HEK293 (cell line): ENCODE data around the gene CELSR3.

Source experiments
- ZNF558 ChIP-seq: fragments of 450-650 bp; formaldehyde crosslinking; IDR thresholded peaks from 2 replicates; pipeline ENCODE4 v1.5.1; 2016; ENCODE audit warnings: missing biosample characterization, missing genetic modification characterization
- ZNF792 ChIP-seq: fragments of 450-650 bp; formaldehyde crosslinking; IDR thresholded peaks from 2 replicates; pipeline ENCODE4 v1.5.1; 2016; ENCODE audit warnings: missing biosample characterization, missing genetic modification characterization
- TF ChIP-seq, protein P1 (sequence below): fragments of 450-650 bp; formaldehyde crosslinking; IDR thresholded peaks from 2 replicates; pipeline ENCODE4 v1.5.1; 2016; ENCODE audit warnings: missing biosample characterization, missing genetic modification characterization

- TF ChIP-seq ZNF792 (tag by site-specific recombination) = no peak
- TF ChIP-seq ZNF558 = no peak
- TF ChIP-seq, protein P1, sequence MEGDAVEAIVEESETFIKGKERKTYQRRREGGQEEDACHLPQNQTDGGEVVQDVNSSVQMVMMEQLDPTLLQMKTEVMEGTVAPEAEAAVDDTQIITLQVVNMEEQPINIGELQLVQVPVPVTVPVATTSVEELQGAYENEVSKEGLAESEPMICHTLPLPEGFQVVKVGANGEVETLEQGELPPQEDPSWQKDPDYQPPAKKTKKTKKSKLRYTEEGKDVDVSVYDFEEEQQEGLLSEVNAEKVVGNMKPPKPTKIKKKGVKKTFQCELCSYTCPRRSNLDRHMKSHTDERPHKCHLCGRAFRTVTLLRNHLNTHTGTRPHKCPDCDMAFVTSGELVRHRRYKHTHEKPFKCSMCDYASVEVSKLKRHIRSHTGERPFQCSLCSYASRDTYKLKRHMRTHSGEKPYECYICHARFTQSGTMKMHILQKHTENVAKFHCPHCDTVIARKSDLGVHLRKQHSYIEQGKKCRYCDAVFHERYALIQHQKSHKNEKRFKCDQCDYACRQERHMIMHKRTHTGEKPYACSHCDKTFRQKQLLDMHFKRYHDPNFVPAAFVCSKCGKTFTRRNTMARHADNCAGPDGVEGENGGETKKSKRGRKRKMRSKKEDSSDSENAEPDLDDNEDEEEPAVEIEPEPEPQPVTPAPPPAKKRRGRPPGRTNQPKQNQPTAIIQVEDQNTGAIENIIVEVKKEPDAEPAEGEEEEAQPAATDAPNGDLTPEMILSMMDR (tag by site-specific recombination) = no peak
These were observed 46.4 kb upstream of the CELSR3 start for GRCh38 chr3:48709051-48709461.
